ENCODE measurements around the gene ADGRG3. TPM values are rescaled to one million over a fixed set of nuclear protein-coding genes. Genes with fewer than 3 reads are reported as not detected.

ADGRG3 gene
- total RNA-seq, 1 donor: not detected

DNA sequence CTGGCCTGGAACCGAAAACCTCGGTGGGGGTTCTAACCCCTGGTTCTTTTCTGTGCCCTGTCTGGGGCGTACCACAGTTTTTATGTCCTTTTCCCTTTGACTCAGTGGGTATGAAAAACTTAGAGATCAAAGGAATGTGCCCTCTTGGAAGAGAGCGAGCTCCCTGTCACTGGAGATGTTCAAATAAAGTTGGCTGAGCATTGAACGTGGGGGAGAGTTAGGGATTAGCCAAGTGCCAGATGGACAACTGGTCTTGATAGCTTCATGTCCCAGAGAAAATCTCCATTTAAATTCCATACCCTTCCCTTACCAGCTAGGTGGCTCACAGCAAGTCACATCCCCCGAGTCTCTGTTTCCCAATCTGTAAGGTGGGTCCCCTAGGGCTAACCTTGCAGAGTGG is 30.1 kb upstream of the ADGRG3 start:
- no peak for DNase-seq (ENCODE audit: low read depth)
- H3K4me3 ChIP-seq (ENCODE audit: low read depth, low read length): no peak overlapping the region
- TF ChIP-seq CTCF (IDR thresholded peaks at IDR 0.05; ENCODE audit: insufficient read depth, low read depth, low read length): no peak

DNA sequence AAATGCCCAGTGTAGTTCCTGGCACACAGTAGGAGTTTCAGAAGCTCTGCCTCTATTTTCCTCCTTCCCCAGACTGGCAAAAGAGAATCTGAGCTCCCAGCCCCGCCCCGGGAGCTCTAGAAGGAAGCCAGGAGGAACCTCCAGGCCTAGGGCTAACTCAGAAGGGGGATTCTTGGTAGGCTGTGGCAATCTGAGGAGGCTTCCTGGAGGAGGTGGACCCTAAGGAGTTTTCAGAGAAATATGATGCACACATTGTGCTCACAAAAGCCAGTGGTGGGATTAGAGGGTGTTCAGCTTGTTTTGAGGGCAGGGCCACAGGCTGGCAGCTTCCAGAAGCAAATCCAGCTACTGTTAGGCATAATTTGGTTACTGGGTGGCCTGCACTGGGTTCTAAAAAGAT is 29.7 kb upstream of the ADGRG3 start:
- DNase-seq (ENCODE audit: low read depth): no peak
- TF ChIP-seq CTCF (IDR thresholded peaks at IDR 0.05; ENCODE audit: insufficient read depth, low read depth, low read length): no peak
- no peak overlapping the region for H3K4me3 ChIP-seq (ENCODE audit: low read depth, low read length)

- TF ChIP-seq CTCF (IDR thresholded peaks at IDR 0.05; ENCODE audit: insufficient read depth, low read depth, low read length): no peak
- no peak for DNase-seq (ENCODE audit: low read depth)
- H3K4me3 ChIP-seq (ENCODE audit: low read depth, low read length): no peak overlapping the region
Measured at GRCh38 chr16:57639172-57639887, 28.8 kb upstream of the ADGRG3 start.

- DNase-seq (ENCODE audit: low read depth): no peak
- no peak overlapping the region for H3K4me3 ChIP-seq (ENCODE audit: low read depth, low read length)
- TF ChIP-seq CTCF (IDR thresholded peaks at IDR 0.05; ENCODE audit: insufficient read depth, low read depth, low read length): no peak
Measured at GRCh38 chr16:57640185-57640584, 27.9 kb upstream of the ADGRG3 start.

DNA sequence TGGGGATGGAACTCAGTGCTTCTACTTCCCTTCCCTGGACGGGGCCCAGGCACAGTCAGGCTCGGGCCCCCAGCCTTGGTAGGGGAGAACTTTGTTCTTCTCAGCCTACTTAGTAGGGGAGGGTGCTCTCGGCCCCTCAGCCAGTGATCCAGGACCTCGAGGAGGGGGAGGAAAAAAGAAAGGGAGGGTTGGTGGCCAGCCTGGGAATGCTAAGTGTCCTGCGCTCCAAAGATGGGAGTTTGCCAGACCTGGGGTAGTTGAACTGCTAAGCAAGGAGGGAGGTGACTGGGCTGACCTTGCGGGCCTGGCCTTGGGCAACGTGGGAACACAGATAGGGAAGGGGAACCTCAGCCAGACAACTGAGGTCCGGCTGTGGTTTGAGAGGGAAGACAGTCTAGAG is 27.5 kb upstream of the ADGRG3 start:
- H3K4me3 ChIP-seq (ENCODE audit: low read depth, low read length): no peak overlapping the region
- no peak for TF ChIP-seq CTCF (IDR thresholded peaks at IDR 0.05; ENCODE audit: insufficient read depth, low read depth, low read length)
- DNase-seq (ENCODE audit: low read depth): no peak

GRCh38 chr16:57642160-57643135 is 25.7 kb upstream of the ADGRG3 start:
- no peak for TF ChIP-seq CTCF (IDR thresholded peaks at IDR 0.05; ENCODE audit: insufficient read depth, low read depth, low read length)
- DNase-seq (ENCODE audit: low read depth): no peak
- H3K4me3 ChIP-seq (ENCODE audit: low read depth, low read length): no peak overlapping the region

Data from fibroblast of villous mesenchyme (primary cell).